BLaER1 treated with 17β-estradiol and CSF1 and Interleukin-3, amounts not matched to agents 10 nM and 100 nM (cell line): ENCODE results near the gene PPP1R37.

Experiments
- H3K27ac ChIP-seq, 11 experiments: shearing (Covaris generic); formaldehyde crosslinking; 2 replicates each; pipeline ENCODE4 v1.8.1; 2022
- H3K27me3 ChIP-seq, 11 experiments: shearing (Covaris generic); formaldehyde crosslinking; 2 replicates each; pipeline ENCODE4 v1.8.1; 2022
- H3K36me3 ChIP-seq, 11 experiments: shearing (Covaris generic); formaldehyde crosslinking; 2 replicates each; pipeline ENCODE4 v1.8.1; 2022
- H3K4me1 ChIP-seq, 10 experiments: shearing (Covaris generic); formaldehyde crosslinking; 2 replicates each; pipeline ENCODE4 v1.8.1; 2022
- H3K4me2 ChIP-seq, 11 experiments: shearing (Covaris generic); formaldehyde crosslinking; 2 replicates each; pipeline ENCODE4 v1.8.1; 2022
- H3K4me3 ChIP-seq, 10 experiments: shearing (Covaris generic); formaldehyde crosslinking; 2 replicates each; pipeline ENCODE4 v1.8.1; 2022
- H3K9ac ChIP-seq, 11 experiments: shearing (Covaris generic); formaldehyde crosslinking; 2 replicates each; pipeline ENCODE4 v1.8.1; 2022
- H3K9me3 ChIP-seq, 11 experiments: shearing (Covaris generic); formaldehyde crosslinking; replicated peaks in 1 of 11; 2 replicates each; pipeline ENCODE4 v1.8.1; 2022
- H4K20me1 ChIP-seq, 11 experiments: shearing (Covaris generic); formaldehyde crosslinking; 2 replicates each; pipeline ENCODE4 v1.8.1; 2022
- Cebpa-rat ChIP-seq, 11 experiments: shearing (Covaris generic); IDR thresholded peaks; 2 replicates each; pipeline ENCODE4 v1.8.1; 2022

The PPP1R37 gene

DNA sequence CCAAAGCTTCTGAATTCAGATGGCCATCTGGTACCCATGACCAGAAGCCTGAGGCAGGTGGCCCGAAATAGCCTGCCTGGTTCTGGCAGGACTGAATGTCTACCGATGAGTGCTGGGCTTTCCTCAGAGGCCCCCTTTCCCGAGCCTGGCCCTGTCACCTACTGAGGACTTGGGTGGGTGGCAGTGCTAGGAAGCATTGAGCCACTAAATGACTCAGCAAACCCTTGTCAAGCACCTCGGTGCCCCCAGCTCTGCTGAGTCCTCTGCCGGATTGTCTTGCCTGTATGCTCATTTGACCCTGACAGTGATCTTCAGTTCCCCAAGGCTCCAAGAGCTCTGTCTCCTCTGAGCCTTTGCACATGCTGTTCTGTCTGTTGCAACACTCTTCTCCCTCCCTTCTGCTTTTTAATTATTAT lies 17.9 kb downstream of the PPP1R37 start:
- Histone ChIP-seq H4K20me1 (peaks cover 6 to 100% (median 99%) of the 10 kb centered on the region in 11 experiments; a peak in 20 of 22 replicates), H3K36me3 (peaks cover 0 to 10% (median 0%) of the 10 kb centered on the region in 11 experiments; a peak in 5 of 22 replicates), H3K4me1 (peaks cover 88 to 100% (median 100%) of the 10 kb centered on the region in 10 experiments), H3K4me3 (no peak overlapping the region; a peak in 1 of 20 replicates), H3K4me2 (peak overlapping the region; percentile 56 to 97 (median 84)), H3K27me3 (no peaks in the 10 kb centered on the region), H3K9me3 (no peaks in the 10 kb centered on the region), H3K27ac (peak overlapping the region in 9 of 11 experiments; percentile 41 to 79 (median 60); a peak in 18 of 22 replicates), H3K9ac (peak overlapping the region in 6 of 11 experiments; percentile 1 to 58 (median 20); a peak in 7 of 22 replicates)
- peak in 2 of 11 experiments; percentile 38 to 52; a peak in 1 of 22 replicates for TF ChIP-seq Cebpa-rat (IDR thresholded peaks at IDR 0.05)

DNA sequence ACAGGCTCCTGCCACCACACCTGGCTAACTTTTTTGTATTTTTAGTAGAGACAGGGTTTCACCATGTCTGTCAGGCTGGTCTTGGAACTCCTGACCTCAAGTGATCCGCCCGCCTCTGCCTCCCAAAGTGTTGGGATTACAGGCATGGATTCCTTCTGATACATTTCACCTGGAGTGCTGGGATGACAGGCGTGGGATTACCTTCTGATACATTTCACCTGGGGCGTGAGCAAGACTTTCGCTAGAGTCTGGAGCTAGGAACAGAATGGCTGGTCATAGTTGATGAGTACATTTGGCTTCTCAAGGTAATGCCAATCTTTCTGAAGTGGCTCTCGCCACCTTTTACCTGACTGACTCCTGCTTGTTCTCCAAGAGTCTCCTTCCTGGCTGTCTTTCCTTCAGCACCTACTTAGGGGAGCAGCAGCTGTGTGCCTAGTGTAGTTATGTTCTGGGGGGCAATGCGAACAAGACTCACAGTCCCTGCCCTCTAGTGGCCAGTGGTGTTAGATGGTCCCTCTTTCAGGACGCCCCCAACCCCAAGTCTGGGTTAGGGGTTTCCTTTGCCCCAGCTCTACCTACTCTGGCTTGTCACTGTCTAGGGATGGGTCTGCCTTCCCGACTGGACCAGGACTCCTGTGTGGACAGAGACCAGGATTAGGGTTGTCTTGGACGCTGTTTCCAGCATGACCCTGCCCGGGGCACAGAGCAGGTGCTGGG lies 19.3 kb downstream of the PPP1R37 start:
- Histone ChIP-seq H4K20me1 (peaks cover 9 to 100% (median 100%) of the 10 kb centered on the region in 11 experiments; a peak in 21 of 22 replicates), H3K9me3 (no peaks in the 10 kb centered on the region), H3K27ac (peak overlapping the region in 7 of 11 experiments; percentile 8 to 84 (median 78); a peak in 9 of 22 replicates), H3K9ac (peak overlapping the region in 5 of 11 experiments; percentile 47 to 61 (median 60); a peak in 5 of 22 replicates), H3K4me1 (peaks cover 98 to 100% (median 100%) of the 10 kb centered on the region in 10 experiments), H3K27me3 (no peaks in the 10 kb centered on the region), H3K4me3 (no peak overlapping the region), H3K36me3 (peaks cover 0 to 10% (median 0%) of the 10 kb centered on the region in 11 experiments; a peak in 5 of 22 replicates), H3K4me2 (peak overlapping the region; percentile 57 to 97 (median 91); a peak in 21 of 22 replicates)
- no peak for TF ChIP-seq Cebpa-rat (IDR thresholded peaks at IDR 0.05)

- H3K36me3 ChIP-seq = peaks cover 0 to 10% (median 0%) of the 10 kb centered on the region in 11 experiments; a peak in 5 of 22 replicates
- no peaks in the 10 kb centered on the region for H3K27me3 ChIP-seq
- peak overlapping the region in 9 of 11 experiments; percentile 7 to 61 (median 47); a peak in 14 of 22 replicates for H3K9ac ChIP-seq
- TF ChIP-seq Cebpa-rat (IDR thresholded peaks at IDR 0.05) = no peak; a peak in 1 of 22 replicates
- H4K20me1 ChIP-seq = peaks cover 22 to 100% (median 100%) of the 10 kb centered on the region in 11 experiments
- H3K9me3 ChIP-seq = no peaks in the 10 kb centered on the region
- peak overlapping the region in 8 of 11 experiments; percentile 24 to 84 (median 67); a peak in 16 of 22 replicates for H3K27ac ChIP-seq
- peak overlapping the region; percentile 57 to 97 (median 91) for H3K4me2 ChIP-seq
- H3K4me1 ChIP-seq = peaks cover 99 to 100% (median 100%) of the 10 kb centered on the region in 10 experiments
- H3K4me3 ChIP-seq = peak overlapping the region in 1 of 10 experiments; percentile 6; a peak in 1 of 20 replicates
Measured at GRCh38 chr19:45113628-45114027, 20.6 kb downstream of the PPP1R37 start.

GRCh38 chr19:45114116-45114515 lies 21.1 kb downstream of the PPP1R37 start:
- Histone ChIP-seq H3K4me1 (peaks cover 99 to 100% (median 100%) of the 10 kb centered on the region in 10 experiments), H3K27me3 (no peaks in the 10 kb centered on the region), H3K9ac (peak overlapping the region in 8 of 11 experiments; percentile 7 to 61 (median 52); a peak in 13 of 22 replicates), H4K20me1 (peaks cover 27 to 100% (median 100%) of the 10 kb centered on the region in 11 experiments), H3K9me3 (no peaks in the 10 kb centered on the region), H3K4me3 (no peak overlapping the region), H3K27ac (peak overlapping the region in 8 of 11 experiments; percentile 24 to 84 (median 67); a peak in 15 of 22 replicates), H3K4me2 (peak overlapping the region; percentile 57 to 97 (median 91)), H3K36me3 (peaks cover 0 to 10% (median 0%) of the 10 kb centered on the region in 11 experiments; a peak in 4 of 22 replicates)
- TF ChIP-seq Cebpa-rat (IDR thresholded peaks at IDR 0.05) = no peak

DNA sequence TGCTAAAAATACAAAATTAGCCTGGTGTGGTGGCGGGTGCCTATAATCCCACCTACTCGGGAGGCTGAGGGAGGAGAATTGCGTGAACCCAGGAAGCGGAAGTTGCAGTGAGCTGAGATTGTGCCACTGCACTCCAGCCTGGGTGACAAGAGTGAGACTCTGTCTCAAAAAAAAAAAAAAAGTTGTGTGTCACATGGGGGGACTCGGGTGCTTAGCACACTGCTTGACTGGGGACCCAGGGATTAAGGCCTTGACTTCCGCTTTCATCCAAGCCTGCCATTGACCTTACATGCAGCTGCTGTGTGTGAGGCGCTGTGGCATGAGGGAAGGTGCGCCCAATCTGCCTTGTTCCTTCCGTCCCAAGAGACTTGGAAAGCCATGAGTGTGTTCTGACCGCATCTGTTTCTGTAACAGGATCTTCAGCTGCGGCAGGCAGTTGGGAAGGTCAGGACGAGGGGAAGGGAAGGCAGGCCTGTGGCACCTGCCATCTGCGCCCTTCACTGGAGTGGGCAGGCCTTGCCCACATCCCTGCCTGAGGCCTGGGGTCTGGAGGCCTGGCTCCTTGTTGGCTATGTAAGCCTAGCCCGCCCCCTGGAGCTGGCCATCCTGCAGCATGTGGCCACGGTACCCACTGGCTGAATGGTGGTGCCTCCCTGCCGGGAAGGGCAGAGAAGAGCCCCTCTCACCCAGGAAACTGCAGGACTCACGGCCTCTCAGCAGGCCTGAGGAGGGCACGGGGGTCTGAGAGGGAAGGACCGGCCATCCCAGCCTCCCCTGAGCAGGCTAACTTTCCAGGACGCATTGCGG lies 23.0 kb downstream of the PPP1R37 start:
- Histone ChIP-seq H3K9me3 (no peaks in the 10 kb centered on the region), H4K20me1 (peaks cover 43 to 100% (median 100%) of the 10 kb centered on the region in 11 experiments), H3K27ac (peak overlapping the region in 10 of 11 experiments; percentile 8 to 84 (median 74); a peak in 20 of 22 replicates), H3K4me1 (peaks cover 99 to 100% (median 100%) of the 10 kb centered on the region in 10 experiments), H3K4me3 (peak overlapping the region in 2 of 10 experiments; percentile 4 to 10; a peak in 4 of 20 replicates), H3K4me2 (peak overlapping the region; percentile 83 to 97 (median 93)), H3K36me3 (peaks cover 0 to 10% (median 0%) of the 10 kb centered on the region in 11 experiments; a peak in 4 of 22 replicates), H3K9ac (peak overlapping the region in 10 of 11 experiments; percentile 18 to 73 (median 56); a peak in 17 of 22 replicates), H3K27me3 (no peaks in the 10 kb centered on the region)
- TF ChIP-seq Cebpa-rat (IDR thresholded peaks at IDR 0.05) = no peak; a peak in 1 of 22 replicates

- H3K4me2 ChIP-seq = peak overlapping the region; percentile 83 to 97 (median 93)
- no peaks in the 10 kb centered on the region for H3K27me3 ChIP-seq
- TF ChIP-seq Cebpa-rat (IDR thresholded peaks at IDR 0.05) = no peak
- H3K4me1 ChIP-seq = peaks cover 100% of the 10 kb centered on the region in 10 experiments
- H3K9me3 ChIP-seq = no peaks in the 10 kb centered on the region
- H3K9ac ChIP-seq = peak overlapping the region; percentile 9 to 77 (median 53); a peak in 16 of 22 replicates
- peaks cover 0 to 6% (median 0%) of the 10 kb centered on the region in 11 experiments; a peak in 4 of 22 replicates for H3K36me3 ChIP-seq
- peaks cover 55 to 100% (median 100%) of the 10 kb centered on the region in 11 experiments for H4K20me1 ChIP-seq
- peak overlapping the region in 4 of 10 experiments; percentile 1 to 53 (median 32); a peak in 7 of 20 replicates for H3K4me3 ChIP-seq
- H3K27ac ChIP-seq = peak overlapping the region in 8 of 11 experiments; percentile 49 to 85 (median 77); a peak in 16 of 22 replicates
Measured at GRCh38 chr19:45117167-45117594, 24.2 kb downstream of the PPP1R37 start.

DNA sequence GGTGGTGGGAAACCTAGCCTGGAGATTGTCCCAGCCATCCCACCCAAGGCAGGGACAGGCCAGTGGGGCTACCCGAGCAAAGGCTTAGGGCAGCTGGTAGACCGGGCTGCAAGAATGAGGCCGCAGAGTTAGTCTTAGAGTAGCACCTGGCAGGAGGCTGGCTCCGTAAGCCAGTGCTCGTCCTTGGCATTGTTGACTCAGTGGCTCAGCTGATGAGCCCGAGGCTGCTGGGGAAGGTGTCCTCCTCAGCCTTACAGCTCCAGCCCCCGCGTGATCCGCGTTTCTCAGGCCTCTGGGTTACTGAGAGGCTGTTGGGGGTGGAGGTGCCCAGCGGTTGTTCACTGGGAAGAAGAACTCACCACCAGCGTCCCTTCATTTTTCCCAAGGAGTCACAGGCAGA lies 24.7 kb downstream of the PPP1R37 start:
- H3K9ac ChIP-seq = peak overlapping the region; percentile 9 to 77 (median 53); a peak in 20 of 22 replicates
- peaks cover 96 to 100% (median 100%) of the 10 kb centered on the region in 10 experiments for H3K4me1 ChIP-seq
- H3K4me3 ChIP-seq = peak overlapping the region in 5 of 10 experiments; percentile 1 to 53 (median 21); a peak in 7 of 20 replicates
- no peaks in the 10 kb centered on the region for H3K27me3 ChIP-seq
- peaks cover 60 to 100% (median 100%) of the 10 kb centered on the region in 11 experiments for H4K20me1 ChIP-seq
- TF ChIP-seq Cebpa-rat (IDR thresholded peaks at IDR 0.05) = no peak
- H3K27ac ChIP-seq = peak overlapping the region in 8 of 11 experiments; percentile 28 to 85 (median 69); a peak in 16 of 22 replicates
- peak overlapping the region; percentile 83 to 97 (median 93) for H3K4me2 ChIP-seq
- H3K9me3 ChIP-seq = no peaks in the 10 kb centered on the region
- H3K36me3 ChIP-seq = peaks cover 0 to 5% (median 0%) of the 10 kb centered on the region in 11 experiments; a peak in 1 of 22 replicates
